HS-27A (cell line): Measurements from ENCODE around the gene CD274.
"Not testable (repeated sequence)": the region's sequence is repeated elsewhere in the genome, so short reads cannot be mapped to it uniquely, and the experiment has no call there.

Experiments
- DNase-seq: peaks from one replicate; pipeline ENCODE4 v3.0.0-alpha.2; 2012; ENCODE audit warnings: low read depth, missing footprints

CD274 gene

GRCh38 chr9:5468850-5469249 lies 18.5 kb downstream of the CD274 start:
- no peak for DNase-seq

GRCh38 chr9:5470122-5470521 lies 19.8 kb downstream of the CD274 start:
- DNase-seq: no peak

GRCh38 chr9:5470816-5471215 lies 20.5 kb downstream of the CD274 start:
- DNase-seq: no peak

- DNase-seq: not testable (repeated sequence)
Measured at GRCh38 chr9:5475611-5476010, 25.3 kb downstream of the CD274 start.

- DNase-seq: no peak
Measured at GRCh38 chr9:5478206-5478605, 27.9 kb downstream of the CD274 start.

GRCh38 chr9:5479994-5480694 lies 29.8 kb downstream of the CD274 start:
- no peak for DNase-seq

- no peak for DNase-seq
Measured at GRCh38 chr9:5480919-5481318, 30.6 kb downstream of the CD274 start.

GRCh38 chr9:5481322-5482040 lies 31.1 kb downstream of the CD274 start:
- DNase-seq: no peak

GRCh38 chr9:5482194-5482593 lies 31.9 kb downstream of the CD274 start:
- no peak for DNase-seq

GRCh38 chr9:5483306-5483705 lies 33.0 kb downstream of the CD274 start:
- no peak for DNase-seq

GRCh38 chr9:5485378-5486085 lies 35.2 kb downstream of the CD274 start:
- no peak for DNase-seq

- DNase-seq: no peak
Measured at GRCh38 chr9:5486988-5487387, 36.6 kb downstream of the CD274 start.

GRCh38 chr9:5488221-5489008 lies 38.1 kb downstream of the CD274 start:
- no peak for DNase-seq

- DNase-seq: no peak
Measured at GRCh38 chr9:5489630-5490490, 39.5 kb downstream of the CD274 start.

GRCh38 chr9:5492965-5493678 lies 42.8 kb downstream of the CD274 start:
- no peak for DNase-seq

GRCh38 chr9:5493679-5494511 lies 43.6 kb downstream of the CD274 start:
- DNase-seq: no peak

GRCh38 chr9:5494765-5495164 lies 44.4 kb downstream of the CD274 start:
- DNase-seq: not testable (repeated sequence)

- no peak for DNase-seq
Measured at GRCh38 chr9:5499157-5499556, 48.8 kb downstream of the CD274 start.

- no peak for DNase-seq
Measured at GRCh38 chr9:5499889-5500398, 49.6 kb downstream of the CD274 start.
